ENCODE data around the gene ITGAE.
A peak's percentile ranks its signal among the peaks of the same experiment; 100 is the strongest.

ITGAE gene

DNA sequence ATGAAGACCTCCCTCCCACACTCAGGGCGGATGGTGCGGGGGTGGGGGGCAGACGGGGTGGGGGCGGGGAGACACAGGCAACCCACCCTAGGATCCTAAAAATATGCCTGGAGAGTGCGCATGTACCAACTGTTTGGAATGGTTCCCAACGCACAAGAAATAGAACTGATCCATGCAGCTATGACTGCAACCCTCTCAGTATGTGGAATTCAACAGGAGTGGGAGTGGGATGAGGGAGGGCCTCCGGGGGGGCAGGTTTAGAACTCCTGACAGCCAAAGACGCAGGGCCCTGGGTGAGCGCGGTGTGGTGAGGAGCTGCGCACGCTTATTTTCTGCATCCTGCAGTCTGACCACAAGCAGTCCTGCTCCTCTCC is 103.9 kb downstream of the ITGAE start:
- Histone ChIP-seq H3K36me3 (ENCODE audit: control insufficient read depth in 2 of 2, insufficient read depth in 1 of 2, low read length in 2 of 2) (peaks cover 0 to 2% of the 10 kb centered on the region in 2 experiments; a peak in 2 of 3 replicates), H3K4me1 (ENCODE audit: control insufficient read depth, insufficient read depth, low read length) (no peaks in the 10 kb centered on the region; the same call in 1 of the 2 replicates), H3K9me3 (ENCODE audit: control insufficient read depth, insufficient read depth, low read depth, low read length) (no peaks in the 10 kb centered on the region), H3K4me3 (ENCODE audit: low read depth, low read length) (no peak overlapping the region), H3K27ac (ENCODE audit: extremely low read depth, low read depth, low read length) (no peak overlapping the region)
- TF ChIP-seq ZNF221 (tag by site-specific recombination; IDR thresholded peaks at IDR 0.05; ENCODE audit: borderline replicate concordance), result no peak
- TF ChIP-seq, protein P1, sequence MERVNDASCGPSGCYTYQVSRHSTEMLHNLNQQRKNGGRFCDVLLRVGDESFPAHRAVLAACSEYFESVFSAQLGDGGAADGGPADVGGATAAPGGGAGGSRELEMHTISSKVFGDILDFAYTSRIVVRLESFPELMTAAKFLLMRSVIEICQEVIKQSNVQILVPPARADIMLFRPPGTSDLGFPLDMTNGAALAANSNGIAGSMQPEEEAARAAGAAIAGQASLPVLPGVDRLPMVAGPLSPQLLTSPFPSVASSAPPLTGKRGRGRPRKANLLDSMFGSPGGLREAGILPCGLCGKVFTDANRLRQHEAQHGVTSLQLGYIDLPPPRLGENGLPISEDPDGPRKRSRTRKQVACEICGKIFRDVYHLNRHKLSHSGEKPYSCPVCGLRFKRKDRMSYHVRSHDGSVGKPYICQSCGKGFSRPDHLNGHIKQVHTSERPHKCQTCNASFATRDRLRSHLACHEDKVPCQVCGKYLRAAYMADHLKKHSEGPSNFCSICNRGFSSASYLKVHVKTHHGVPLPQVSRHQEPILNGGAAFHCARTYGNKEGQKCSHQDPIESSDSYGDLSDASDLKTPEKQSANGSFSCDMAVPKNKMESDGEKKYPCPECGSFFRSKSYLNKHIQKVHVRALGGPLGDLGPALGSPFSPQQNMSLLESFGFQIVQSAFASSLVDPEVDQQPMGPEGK (tag by site-specific recombination; IDR thresholded peaks at IDR 0.05), result no peak
- TF ChIP-seq ZNF600 (tag by site-specific recombination; IDR thresholded peaks at IDR 0.05), result no peak
- TF ChIP-seq, protein P2, sequence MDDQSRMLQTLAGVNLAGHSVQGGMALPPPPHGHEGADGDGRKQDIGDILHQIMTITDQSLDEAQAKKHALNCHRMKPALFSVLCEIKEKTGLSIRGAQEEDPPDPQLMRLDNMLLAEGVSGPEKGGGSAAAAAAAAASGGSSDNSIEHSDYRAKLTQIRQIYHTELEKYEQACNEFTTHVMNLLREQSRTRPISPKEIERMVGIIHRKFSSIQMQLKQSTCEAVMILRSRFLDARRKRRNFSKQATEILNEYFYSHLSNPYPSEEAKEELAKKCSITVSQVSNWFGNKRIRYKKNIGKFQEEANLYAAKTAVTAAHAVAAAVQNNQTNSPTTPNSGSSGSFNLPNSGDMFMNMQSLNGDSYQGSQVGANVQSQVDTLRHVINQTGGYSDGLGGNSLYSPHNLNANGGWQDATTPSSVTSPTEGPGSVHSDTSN (CRISPR knock-in tag; IDR thresholded peaks at IDR 0.05), result no peak
- TF ChIP-seq, protein P3, sequence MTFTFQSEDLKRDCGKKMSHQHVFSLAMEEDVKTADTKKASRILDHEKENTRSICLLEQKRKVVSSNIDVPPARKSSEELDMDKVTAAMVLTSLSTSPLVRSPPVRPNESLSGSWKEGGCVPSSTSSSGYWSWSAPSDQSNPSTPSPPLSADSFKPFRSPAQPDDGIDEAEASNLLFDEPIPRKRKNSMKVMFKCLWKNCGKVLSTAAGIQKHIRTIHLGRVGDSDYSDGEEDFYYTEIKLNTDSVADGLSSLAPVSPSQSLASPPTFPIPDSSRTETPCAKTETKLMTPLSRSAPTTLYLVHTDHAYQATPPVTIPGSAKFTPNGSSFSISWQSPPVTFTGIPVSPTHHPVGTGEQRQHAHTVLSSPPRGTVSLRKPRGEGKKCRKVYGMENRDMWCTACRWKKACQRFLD (tag by site-specific recombination; IDR thresholded peaks at IDR 0.05), result no peak
- TF ChIP-seq ZNF654 (tag by site-specific recombination; IDR thresholded peaks at IDR 0.05; ENCODE audit: low read depth), result no peak
- TF ChIP-seq ZFP3 (tag by site-specific recombination; IDR thresholded peaks at IDR 0.05; ENCODE audit: low read depth), result no peak
- no peak for TF ChIP-seq ZNF670 (tag by site-specific recombination; IDR thresholded peaks at IDR 0.05; ENCODE audit: low read depth)
- no peak for TF ChIP-seq MZF1 (tag by site-specific recombination; IDR thresholded peaks at IDR 0.05; ENCODE audit: borderline replicate concordance)
- no peak for TF ChIP-seq ZNF776 (tag by site-specific recombination; IDR thresholded peaks at IDR 0.05; ENCODE audit: borderline replicate concordance)
- TF ChIP-seq, protein P4, sequence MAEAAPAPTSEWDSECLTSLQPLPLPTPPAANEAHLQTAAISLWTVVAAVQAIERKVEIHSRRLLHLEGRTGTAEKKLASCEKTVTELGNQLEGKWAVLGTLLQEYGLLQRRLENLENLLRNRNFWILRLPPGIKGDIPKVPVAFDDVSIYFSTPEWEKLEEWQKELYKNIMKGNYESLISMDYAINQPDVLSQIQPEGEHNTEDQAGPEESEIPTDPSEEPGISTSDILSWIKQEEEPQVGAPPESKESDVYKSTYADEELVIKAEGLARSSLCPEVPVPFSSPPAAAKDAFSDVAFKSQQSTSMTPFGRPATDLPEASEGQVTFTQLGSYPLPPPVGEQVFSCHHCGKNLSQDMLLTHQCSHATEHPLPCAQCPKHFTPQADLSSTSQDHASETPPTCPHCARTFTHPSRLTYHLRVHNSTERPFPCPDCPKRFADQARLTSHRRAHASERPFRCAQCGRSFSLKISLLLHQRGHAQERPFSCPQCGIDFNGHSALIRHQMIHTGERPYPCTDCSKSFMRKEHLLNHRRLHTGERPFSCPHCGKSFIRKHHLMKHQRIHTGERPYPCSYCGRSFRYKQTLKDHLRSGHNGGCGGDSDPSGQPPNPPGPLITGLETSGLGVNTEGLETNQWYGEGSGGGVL (tag by site-specific recombination; IDR thresholded peaks at IDR 0.05), result no peak
- TF ChIP-seq ZNF843 (tag by site-specific recombination; IDR thresholded peaks at IDR 0.05), result no peak
- TF ChIP-seq, protein P5, sequence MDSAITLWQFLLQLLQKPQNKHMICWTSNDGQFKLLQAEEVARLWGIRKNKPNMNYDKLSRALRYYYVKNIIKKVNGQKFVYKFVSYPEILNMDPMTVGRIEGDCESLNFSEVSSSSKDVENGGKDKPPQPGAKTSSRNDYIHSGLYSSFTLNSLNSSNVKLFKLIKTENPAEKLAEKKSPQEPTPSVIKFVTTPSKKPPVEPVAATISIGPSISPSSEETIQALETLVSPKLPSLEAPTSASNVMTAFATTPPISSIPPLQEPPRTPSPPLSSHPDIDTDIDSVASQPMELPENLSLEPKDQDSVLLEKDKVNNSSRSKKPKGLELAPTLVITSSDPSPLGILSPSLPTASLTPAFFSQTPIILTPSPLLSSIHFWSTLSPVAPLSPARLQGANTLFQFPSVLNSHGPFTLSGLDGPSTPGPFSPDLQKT (IDR thresholded peaks at IDR 0.05; ENCODE audit: borderline replicate concordance, low read depth, low read length), result no peak
- TF ChIP-seq ZNF629 (tag by site-specific recombination; IDR thresholded peaks at IDR 0.05), result no peak
- no peak for TF ChIP-seq ZNF792 (tag by site-specific recombination; IDR thresholded peaks at IDR 0.05)
- CTCF ChIA-PET, result interaction anchor here (0.6 kb wide), 1 partner anchor 27 kb away, joined by 3 read pairs; the partner anchor contains the start of gene HASPIN
- POLR2A ChIA-PET, result interaction anchor here (2.0 kb wide), 1 partner anchor 27 kb away, joined by 4 read pairs; the partner anchor contains the start of gene HASPIN

DNA sequence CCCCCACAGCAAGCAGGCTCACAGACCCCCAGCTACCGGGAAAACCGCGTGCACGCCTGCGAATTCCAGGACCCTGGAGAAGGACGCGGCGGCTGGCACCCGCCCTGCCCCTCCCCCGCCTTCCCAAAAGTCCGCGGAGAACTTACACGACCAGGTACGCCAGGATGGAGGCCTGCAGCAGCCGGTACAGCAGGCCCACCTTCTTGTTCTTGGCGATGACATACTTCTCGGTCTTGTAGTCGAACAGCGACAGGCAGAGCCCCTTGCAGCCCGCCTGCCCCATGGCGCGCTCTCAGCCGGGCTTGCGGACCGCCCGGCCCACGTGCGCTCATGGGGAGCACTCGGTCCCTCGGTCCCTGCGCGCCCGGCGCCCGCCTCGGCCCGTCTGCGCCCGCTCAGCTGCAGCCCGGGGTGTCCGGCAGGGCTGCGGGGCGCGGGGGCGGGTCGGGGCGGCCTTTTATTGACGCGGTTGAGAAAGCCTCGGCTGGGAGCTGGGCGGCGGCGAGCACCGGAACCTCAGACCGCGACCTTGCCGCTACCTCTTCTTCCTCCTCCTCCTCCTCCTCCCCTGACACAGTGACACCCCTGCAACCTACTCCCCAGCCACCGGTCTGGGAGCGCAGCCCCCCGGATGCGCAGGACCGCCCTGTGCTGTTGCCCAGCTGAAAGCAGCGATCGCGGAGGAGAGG is 105.1 kb downstream of the ITGAE start, which contains the start of gene P2RX5:
P2RX5 (minus strand) TSS at position 433 of the 689 bp plus-strand sequence; CDS start at position 283, 150 bp downstream.
- no peak within 1 kb of the TSS for H3K27ac ChIP-seq (ENCODE audit: extremely low read depth, low read depth, low read length)
- H3K9me3 ChIP-seq (ENCODE audit: control insufficient read depth, insufficient read depth, low read depth, low read length), result no peaks in the 10 kb centered on the region
- ChIA-PET POLR2A (interaction anchor here (1.1 to 2.0 kb wide), 2 partner anchors 28 to 60 kb away, joined by 4 read pairs; partner anchors contain the start of genes CTNS, HASPIN and SHPK), CTCF (interaction anchor here (0.9 to 1.1 kb wide), 2 partner anchors 12 to 14 kb away, joined by 3 to 8 read pairs; no protein-coding TSS in a partner anchor)
- no peaks in the 10 kb centered on the region; a peak in 1 of 3 replicates for H3K36me3 ChIP-seq (ENCODE audit: control insufficient read depth in 2 of 2, insufficient read depth in 1 of 2, low read length in 2 of 2)
- H3K4me1 ChIP-seq (ENCODE audit: control insufficient read depth, insufficient read depth, low read length), result no peaks in the 10 kb centered on the region; the same call in 1 of the 2 replicates
- H3K4me3 ChIP-seq (ENCODE audit: low read depth, low read length), result peak within 1 kb of the TSS; percentile 41
- TF ChIP-seq ZBTB48 (tag by site-specific recombination; IDR thresholded peaks at IDR 0.05) (peak; percentile 55; the same call in 1 of the 2 replicates), ZNF558 (tag by site-specific recombination; IDR thresholded peaks at IDR 0.05) (no peak), ZBTB21 (tag by site-specific recombination; IDR thresholded peaks at IDR 0.05) (no peak), ZNF76 (tag by site-specific recombination; IDR thresholded peaks at IDR 0.05; ENCODE audit: borderline replicate concordance, low read depth) (peak; percentile 71; the same call in 1 of the 2 replicates), ZNF311 (tag by site-specific recombination; IDR thresholded peaks at IDR 0.05; ENCODE audit: borderline replicate concordance) (no peak), KLF8 (tag by site-specific recombination; IDR thresholded peaks at IDR 0.05) (0 out of 2 replicates have a peak, but pooled peaks have one; percentile 22), ZNF335 (tag by site-specific recombination; conservative IDR thresholded peaks at IDR 0.05) (peak; percentile 99)
- TF ChIP-seq, protein P6, sequence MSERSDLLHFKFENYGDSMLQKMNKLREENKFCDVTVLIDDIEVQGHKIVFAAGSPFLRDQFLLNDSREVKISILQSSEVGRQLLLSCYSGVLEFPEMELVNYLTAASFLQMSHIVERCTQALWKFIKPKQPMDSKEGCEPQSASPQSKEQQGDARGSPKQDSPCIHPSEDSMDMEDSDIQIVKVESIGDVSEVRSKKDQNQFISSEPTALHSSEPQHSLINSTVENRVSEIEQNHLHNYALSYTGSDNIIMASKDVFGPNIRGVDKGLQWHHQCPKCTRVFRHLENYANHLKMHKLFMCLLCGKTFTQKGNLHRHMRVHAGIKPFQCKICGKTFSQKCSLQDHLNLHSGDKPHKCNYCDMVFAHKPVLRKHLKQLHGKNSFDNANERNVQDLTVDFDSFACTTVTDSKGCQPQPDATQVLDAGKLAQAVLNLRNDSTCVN (tag by site-specific recombination; optimal IDR thresholded peaks at IDR 0.05), result peak; percentile 43
- TF ChIP-seq, protein P7, sequence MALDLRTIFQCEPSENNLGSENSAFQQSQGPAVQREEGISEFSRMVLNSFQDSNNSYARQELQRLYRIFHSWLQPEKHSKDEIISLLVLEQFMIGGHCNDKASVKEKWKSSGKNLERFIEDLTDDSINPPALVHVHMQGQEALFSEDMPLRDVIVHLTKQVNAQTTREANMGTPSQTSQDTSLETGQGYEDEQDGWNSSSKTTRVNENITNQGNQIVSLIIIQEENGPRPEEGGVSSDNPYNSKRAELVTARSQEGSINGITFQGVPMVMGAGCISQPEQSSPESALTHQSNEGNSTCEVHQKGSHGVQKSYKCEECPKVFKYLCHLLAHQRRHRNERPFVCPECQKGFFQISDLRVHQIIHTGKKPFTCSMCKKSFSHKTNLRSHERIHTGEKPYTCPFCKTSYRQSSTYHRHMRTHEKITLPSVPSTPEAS (tag by site-specific recombination; IDR thresholded peaks at IDR 0.05), result no peak

All from HEK293 (cell line).